Mucosa of descending colon (tissue), 3 donors: ENCODE measurements around the gene NR2F2. TPM values are rescaled to one million over a fixed set of nuclear protein-coding genes. Genes with fewer than 3 reads are reported as not detected.

Experiments used
- ATAC-seq: fragments of 200-7000 bp; cut with Tn5 transposase; one replicate; pipeline ENCODE4 v1.9.1; 2020; ENCODE audit warnings: mild to moderate bottlenecking, moderate library complexity
- DNase-seq, 3 donors: peaks; one replicate each; pipeline ENCODE4 v3.0.0-alpha.2; 2020
- H3K36me3 ChIP-seq: fragments of 200-600 bp; one replicate; pipeline ENCODE4 v1.8.0; 2021; ENCODE audit warnings: low read depth, mild to moderate bottlenecking
- H3K4me1 ChIP-seq: fragments of 200-600 bp; one replicate; pipeline ENCODE4 v1.8.0; 2021; ENCODE audit warnings: low read depth, mild to moderate bottlenecking
- H3K4me3 ChIP-seq: fragments of 200-600 bp; one replicate; pipeline ENCODE4 v1.8.0; 2021; ENCODE audit warnings: mild to moderate bottlenecking
- H3K9me3 ChIP-seq: fragments of 200-600 bp; one replicate; pipeline ENCODE4 v1.8.0; 2021; ENCODE audit warnings: mild to moderate bottlenecking
- intact Hi-C, 2 donors: fragments of 100-400 bp; cut with DNase I in 1 of 2; cut with micrococcal nuclease in 1 of 2; formaldehyde crosslinking; loops; one replicate each; pipeline versions ENCODE4 v1.11.0 to v1.11.1; 2022; cut with DNase I, micrococcal nuclease
- total RNA-seq, 3 donors: library from RNA; stranded (reverse); fragmentation: NEBNext Ultra II Directional in 2 of 3; extraction: Animal tissue kit (Norgen Biotek cat#: 25700) in 2 of 3; gene quantifications; one replicate each; pipeline versions ENCODE4 v1.2.1 to v1.2.4, GENCODE V29; 2021 to 2023
- TF ChIP-seq, protein P1 (sequence below): fragments of 200-600 bp; IDR thresholded peaks from one replicate; pipeline ENCODE4 v1.8.0; 2022; ENCODE audit warnings: antibody characterized with exemption, mild to moderate bottlenecking
- donor health status: DM: no; HTN: no; CAD: no; lungs with moderate emphysema.
- donor health status: DM: no; HTN: no; CAD: no.
- donor health status: DM: no; HTN: yes; CAD: no.

NR2F2 gene
- total RNA-seq, 3 donors from 2014 or later: 31.9 to 79.3 (median 36.8) TPM

DNA sequence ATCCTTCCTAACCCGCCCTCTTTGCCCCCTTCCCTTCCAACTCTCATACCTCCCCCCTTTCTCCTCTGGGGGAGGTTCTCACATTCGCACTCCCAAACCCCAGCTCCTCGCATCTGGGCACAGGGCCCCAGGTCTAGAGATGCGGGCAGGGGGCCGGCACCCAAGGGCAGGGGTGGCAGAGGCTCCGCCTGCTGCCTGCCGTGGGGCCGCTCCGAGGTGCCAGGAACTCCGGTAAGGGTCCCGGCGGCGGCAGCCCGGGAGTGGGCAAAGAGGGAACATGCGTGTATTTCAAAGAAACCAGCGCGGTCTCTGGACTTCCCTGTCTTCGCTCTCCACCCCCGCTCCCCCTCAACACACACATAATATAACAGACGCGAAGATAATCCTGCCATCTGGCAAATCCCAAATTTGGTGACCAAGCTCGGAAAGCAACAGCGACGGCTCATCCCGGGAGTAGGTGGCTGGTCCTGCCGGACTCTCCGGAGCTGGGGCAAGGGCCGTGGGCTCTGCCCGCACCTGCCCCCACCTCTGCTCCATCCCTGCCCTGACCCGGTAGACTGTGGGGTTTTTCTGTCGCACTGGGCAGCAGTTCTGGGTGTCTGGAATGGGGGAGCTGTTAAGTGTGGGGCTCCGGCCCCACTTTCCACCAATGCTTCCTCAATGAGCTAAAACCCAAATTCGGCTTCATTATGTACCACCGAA, 31.0 kb downstream of the NR2F2 start:
- intact Hi-C loops: no loop called here
- no peaks in the 10 kb centered on the region for H3K36me3 ChIP-seq
- ATAC-seq (no peak), DNase-seq (no peak)
- TF ChIP-seq, protein P1, sequence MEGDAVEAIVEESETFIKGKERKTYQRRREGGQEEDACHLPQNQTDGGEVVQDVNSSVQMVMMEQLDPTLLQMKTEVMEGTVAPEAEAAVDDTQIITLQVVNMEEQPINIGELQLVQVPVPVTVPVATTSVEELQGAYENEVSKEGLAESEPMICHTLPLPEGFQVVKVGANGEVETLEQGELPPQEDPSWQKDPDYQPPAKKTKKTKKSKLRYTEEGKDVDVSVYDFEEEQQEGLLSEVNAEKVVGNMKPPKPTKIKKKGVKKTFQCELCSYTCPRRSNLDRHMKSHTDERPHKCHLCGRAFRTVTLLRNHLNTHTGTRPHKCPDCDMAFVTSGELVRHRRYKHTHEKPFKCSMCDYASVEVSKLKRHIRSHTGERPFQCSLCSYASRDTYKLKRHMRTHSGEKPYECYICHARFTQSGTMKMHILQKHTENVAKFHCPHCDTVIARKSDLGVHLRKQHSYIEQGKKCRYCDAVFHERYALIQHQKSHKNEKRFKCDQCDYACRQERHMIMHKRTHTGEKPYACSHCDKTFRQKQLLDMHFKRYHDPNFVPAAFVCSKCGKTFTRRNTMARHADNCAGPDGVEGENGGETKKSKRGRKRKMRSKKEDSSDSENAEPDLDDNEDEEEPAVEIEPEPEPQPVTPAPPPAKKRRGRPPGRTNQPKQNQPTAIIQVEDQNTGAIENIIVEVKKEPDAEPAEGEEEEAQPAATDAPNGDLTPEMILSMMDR: no peak
- no peaks in the 10 kb centered on the region for H3K9me3 ChIP-seq
- H3K4me3 ChIP-seq: no peak overlapping the region
- H3K4me1 ChIP-seq: peaks cover 13% of the 10 kb centered on the region

DNA sequence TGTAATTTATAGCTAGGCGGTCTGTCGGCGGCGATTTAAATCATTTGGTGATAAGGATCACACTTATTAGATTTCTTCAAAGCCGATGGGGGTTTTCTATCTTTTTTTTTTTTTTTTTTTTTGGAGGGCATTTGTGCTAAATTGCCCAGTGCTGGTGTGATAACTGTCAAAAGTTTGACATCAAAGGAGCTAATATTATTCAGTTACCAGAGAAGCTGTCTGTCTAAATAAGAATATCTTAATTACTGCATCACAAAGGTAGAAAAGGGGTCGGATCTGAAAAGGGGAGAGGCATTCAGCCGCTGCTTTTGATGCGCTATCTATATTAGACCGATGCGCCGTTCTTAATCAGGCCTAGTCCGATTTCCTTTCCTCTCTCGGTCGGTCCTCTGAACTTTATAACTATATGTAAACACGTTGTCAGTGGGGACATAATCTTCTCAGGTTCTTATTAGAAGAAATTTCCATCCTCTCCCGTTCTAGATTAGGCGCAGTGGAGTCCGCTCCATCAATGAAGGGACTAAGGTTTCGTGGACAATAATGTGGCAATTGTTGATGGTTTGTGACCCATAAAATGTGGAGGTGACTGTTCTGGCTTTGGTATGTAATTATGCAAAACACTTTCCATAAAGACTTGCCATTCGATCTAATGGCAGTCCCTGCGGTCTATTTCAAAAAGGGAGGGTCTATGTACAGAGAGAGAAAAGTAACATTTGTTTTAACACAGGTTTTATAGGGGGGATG, 31.7 kb downstream of the NR2F2 start:
- intact Hi-C loops: no loop called here
- Histone ChIP-seq H3K4me1 (peaks cover 10% of the 10 kb centered on the region), H3K36me3 (no peaks in the 10 kb centered on the region), H3K9me3 (no peaks in the 10 kb centered on the region), H3K4me3 (no peak overlapping the region)
- ATAC-seq (no peak), DNase-seq (no peak)
- TF ChIP-seq, protein P1: no peak

GRCh38 chr15:96362755-96363651, 32.5 kb downstream of the NR2F2 start:
- no peaks in the 10 kb centered on the region for H3K9me3 ChIP-seq
- TF ChIP-seq, protein P1: no peak
- intact Hi-C loops: no loop called here
- ATAC-seq: no peak
- no peak overlapping the region for H3K4me3 ChIP-seq
- no peaks in the 10 kb centered on the region for H3K36me3 ChIP-seq
- DNase-seq: no peak
- peaks cover 10% of the 10 kb centered on the region for H3K4me1 ChIP-seq

GRCh38 chr15:96363707-96364106, 33.2 kb downstream of the NR2F2 start:
- ATAC-seq (no peak), DNase-seq (no peak)
- peaks cover 10% of the 10 kb centered on the region for H3K4me1 ChIP-seq
- no peaks in the 10 kb centered on the region for H3K36me3 ChIP-seq
- intact Hi-C loops: no loop called here
- TF ChIP-seq, protein P1: no peak
- no peaks in the 10 kb centered on the region for H3K9me3 ChIP-seq
- no peak overlapping the region for H3K4me3 ChIP-seq

- no peak for DNase-seq
- no peak for ATAC-seq
- TF ChIP-seq, protein P1: no peak
- Histone ChIP-seq H3K4me1 (no peaks in the 10 kb centered on the region), H3K36me3 (no peaks in the 10 kb centered on the region), H3K4me3 (no peak overlapping the region), H3K9me3 (no peaks in the 10 kb centered on the region)
- intact Hi-C loops: no loop called here
These were observed 35.5 kb downstream of the NR2F2 start for GRCh38 chr15:96365781-96366525.
